Measurements from ENCODE around the gene SH3BP5. TPM values are rescaled to one million over a fixed set of nuclear protein-coding genes. Genes with fewer than 3 reads are reported as not detected.

SH3BP5 gene
- total RNA-seq, 4 donors from 2014 or later, result 60.2 to 90.4 (median 82.0) TPM

GRCh38 chr3:15331072-15331605, 1.2 kb downstream of the SH3BP5 start:
- 32 to 44% methylated on average over 6 of the region's 6 CpGs for WGBS, 2 donors
- H3K27me3 ChIP-seq, result no peaks in the 10 kb centered on the region
- no peak for TF ChIP-seq POLR2A (IDR thresholded peaks at IDR 0.05)
- TF ChIP-seq CTCF (IDR thresholded peaks at IDR 0.05), result no peak
- peaks cover 41 to 61% of the 10 kb centered on the region in 2 donors for H3K4me1 ChIP-seq
- H3K9me3 ChIP-seq, result no peaks in the 10 kb centered on the region
- H3K36me3 ChIP-seq, result no peaks in the 10 kb centered on the region
- H3K4me3 ChIP-seq (replicated peaks in 1 of 3), result peak overlapping the region in 2 of 3 donors; percentile 93 to 97
- intact Hi-C loops (cut with DNase I), result loop anchor here (5.0 kb wide), 1 partner anchor 64 kb away; no protein-coding TSS in a partner anchor
- peak overlapping the region; percentile 88 to 94 (median 91) for H3K27ac ChIP-seq
- DNase-seq, result no peak

GRCh38 chr3:15330031-15330596, 2.3 kb downstream of the SH3BP5 start:
- Histone ChIP-seq H3K9me3 (no peaks in the 10 kb centered on the region), H3K4me1 (peaks cover 48 to 66% of the 10 kb centered on the region in 2 donors), H3K27me3 (no peaks in the 10 kb centered on the region), H3K4me3 (replicated peaks in 1 of 3) (peak overlapping the region in 1 of 3 donors; percentile 97), H3K36me3 (no peaks in the 10 kb centered on the region), H3K27ac (peak overlapping the region; percentile 33 to 94 (median 91))
- peak in 1 of 2 donors; percentile 27 for DNase-seq
- TF ChIP-seq POLR2A (IDR thresholded peaks at IDR 0.05), result no peak
- no peak for TF ChIP-seq CTCF (IDR thresholded peaks at IDR 0.05)
- WGBS, 2 donors, result 68 to 77% methylated on average over 10 of the region's 10 CpGs
- intact Hi-C loops (cut with DNase I), result loop anchor here (5.0 kb wide), 1 partner anchor 63 kb away; no protein-coding TSS in a partner anchor

- no peaks in the 10 kb centered on the region for H3K9me3 ChIP-seq
- no peaks in the 10 kb centered on the region for H3K27me3 ChIP-seq
- H3K27ac ChIP-seq, result peak overlapping the region; percentile 33 to 94 (median 91)
- H3K4me3 ChIP-seq (replicated peaks in 1 of 3), result no peak overlapping the region
- H3K4me1 ChIP-seq, result peaks cover 56 to 74% of the 10 kb centered on the region in 2 donors
- no peak for TF ChIP-seq CTCF (IDR thresholded peaks at IDR 0.05)
- no peak for TF ChIP-seq POLR2A (IDR thresholded peaks at IDR 0.05)
- no peak for DNase-seq
- intact Hi-C loops (cut with DNase I), result loop anchor here (5.0 kb wide), 1 partner anchor 62 kb away; no protein-coding TSS in a partner anchor
- 76 to 79% methylated on average over 11 of the region's 11 CpGs for WGBS, 2 donors
- no peaks in the 10 kb centered on the region for H3K36me3 ChIP-seq
These were observed 3.1 kb downstream of the SH3BP5 start for GRCh38 chr3:15329046-15330005.

GRCh38 chr3:15327941-15328340, 4.4 kb downstream of the SH3BP5 start:
- no peak overlapping the region for H3K4me3 ChIP-seq (replicated peaks in 1 of 3)
- H3K9me3 ChIP-seq, result no peaks in the 10 kb centered on the region
- peak overlapping the region; percentile 50 to 94 (median 91) for H3K27ac ChIP-seq
- TF ChIP-seq POLR2A (IDR thresholded peaks at IDR 0.05) (no peak), CTCF (IDR thresholded peaks at IDR 0.05) (no peak)
- 32 to 50% methylated on average over 7 of the region's 7 CpGs for WGBS, 2 donors
- H3K4me1 ChIP-seq, result peaks cover 54 to 76% of the 10 kb centered on the region in 2 donors
- H3K36me3 ChIP-seq, result no peaks in the 10 kb centered on the region
- DNase-seq, result peak; percentile 80 to 83
- H3K27me3 ChIP-seq, result no peaks in the 10 kb centered on the region
- intact Hi-C loops (cut with DNase I), result no loop called here

All from thyroid gland (tissue), 4 donors.